ENCODE measurements around the gene SKIC2.
"Not testable (repeated sequence)": the region's sequence is repeated elsewhere in the genome, so short reads cannot be mapped to it uniquely, and the experiment has no call there.

Gene SKIC2

GRCh38 chr6:32004864-32005537 lies 46.0 kb downstream of the SKIC2 start:
- H3K9me3 ChIP-seq (ENCODE audit: low read length); H3F3A ChIP-seq (ENCODE audit: insufficient read depth, low read length); H3K4me1 ChIP-seq (ENCODE audit: insufficient read depth, low read length, severe bottlenecking); H3K4me3 ChIP-seq (ENCODE audit: low read depth, low read length, poor library complexity, severe bottlenecking); H3K79me2 ChIP-seq (ENCODE audit: insufficient read depth, low read length); H3K27me3 ChIP-seq (ENCODE audit: insufficient read depth, low read length); H3K9me2 ChIP-seq (ENCODE audit: low read depth, low read length); H3K9ac ChIP-seq (ENCODE audit: low read length); H4K20me1 ChIP-seq (ENCODE audit: insufficient read depth, low read length); H3K4me2 ChIP-seq (ENCODE audit: low read length); H2AFZ ChIP-seq (ENCODE audit: low read length); H3K27ac ChIP-seq (ENCODE audit: low read depth, low read length, poor library complexity, severe bottlenecking); H3K36me3 ChIP-seq (ENCODE audit: insufficient read depth, low read length): not testable (repeated sequence)

- not testable (repeated sequence) for H3K27ac ChIP-seq (ENCODE audit: low read depth, low read length, poor library complexity, severe bottlenecking); H3K9me2 ChIP-seq (ENCODE audit: low read depth, low read length); H2AFZ ChIP-seq (ENCODE audit: low read length); H3K4me2 ChIP-seq (ENCODE audit: low read length); H3K4me1 ChIP-seq (ENCODE audit: insufficient read depth, low read length, severe bottlenecking); H3F3A ChIP-seq (ENCODE audit: insufficient read depth, low read length); H3K79me2 ChIP-seq (ENCODE audit: insufficient read depth, low read length); H3K4me3 ChIP-seq (ENCODE audit: low read depth, low read length, poor library complexity, severe bottlenecking); H3K9ac ChIP-seq (ENCODE audit: low read length); H3K9me3 ChIP-seq (ENCODE audit: low read length); H3K36me3 ChIP-seq (ENCODE audit: insufficient read depth, low read length); H4K20me1 ChIP-seq (ENCODE audit: insufficient read depth, low read length); H3K27me3 ChIP-seq (ENCODE audit: insufficient read depth, low read length)
Measured at GRCh38 chr6:32005538-32005880, 46.5 kb downstream of the SKIC2 start.

DNA sequence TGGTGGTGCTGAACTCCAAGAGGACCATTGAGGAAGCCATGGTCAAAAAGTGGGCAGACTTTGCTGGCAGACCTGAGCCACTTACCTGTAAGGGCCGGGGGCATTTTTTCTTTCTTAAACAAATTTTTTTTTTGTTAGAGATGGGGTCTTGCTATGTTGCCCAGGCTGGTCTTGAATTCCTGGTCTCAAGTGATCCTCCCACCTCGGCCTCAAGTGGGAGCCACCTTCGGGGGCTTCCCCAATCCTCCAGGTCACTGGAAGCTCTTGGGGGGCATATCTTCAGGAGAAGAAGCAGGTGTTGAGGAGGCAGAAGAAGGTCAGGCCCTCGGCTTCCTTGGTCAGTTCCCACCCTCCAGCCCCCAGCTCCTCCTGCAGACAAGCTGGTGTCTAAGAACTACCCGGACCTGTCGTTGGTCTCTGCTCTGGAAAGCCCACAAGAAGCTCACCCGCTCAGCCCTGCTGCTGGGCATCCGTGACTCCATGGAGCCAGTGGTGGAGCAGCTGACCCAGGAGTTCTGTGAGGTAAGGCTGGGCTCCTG lies 47.1 kb downstream of the SKIC2 start:
- not testable (repeated sequence) for H3K9ac ChIP-seq (ENCODE audit: low read length); H3F3A ChIP-seq (ENCODE audit: insufficient read depth, low read length); H2AFZ ChIP-seq (ENCODE audit: low read length); H3K27ac ChIP-seq (ENCODE audit: low read depth, low read length, poor library complexity, severe bottlenecking); H4K20me1 ChIP-seq (ENCODE audit: insufficient read depth, low read length); H3K27me3 ChIP-seq (ENCODE audit: insufficient read depth, low read length); H3K9me3 ChIP-seq (ENCODE audit: low read length); H3K4me3 ChIP-seq (ENCODE audit: low read depth, low read length, poor library complexity, severe bottlenecking); H3K79me2 ChIP-seq (ENCODE audit: insufficient read depth, low read length); H3K4me1 ChIP-seq (ENCODE audit: insufficient read depth, low read length, severe bottlenecking); H3K36me3 ChIP-seq (ENCODE audit: insufficient read depth, low read length); H3K9me2 ChIP-seq (ENCODE audit: low read depth, low read length); H3K4me2 ChIP-seq (ENCODE audit: low read length)

DNA sequence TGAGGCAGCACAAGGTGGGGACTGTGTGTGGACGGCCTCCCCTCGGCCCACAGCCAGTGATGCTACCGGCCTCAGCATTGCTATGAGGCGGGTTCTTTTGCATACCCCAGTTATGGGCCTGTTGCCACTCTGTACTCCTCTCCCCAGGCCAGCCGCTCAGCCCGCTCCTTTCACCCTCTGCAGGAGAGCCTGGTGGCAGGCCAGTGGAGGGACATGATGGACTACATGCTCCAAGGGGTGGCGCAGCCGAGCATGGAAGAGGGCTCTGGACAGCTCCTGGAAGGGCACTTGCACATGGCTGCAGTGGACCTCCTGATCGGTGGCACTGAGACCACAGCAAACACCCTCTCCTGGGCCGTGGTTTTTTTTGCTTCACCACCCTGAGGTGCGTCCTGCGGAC lies 48.1 kb downstream of the SKIC2 start:
- not testable (repeated sequence) for H3K4me1 ChIP-seq (ENCODE audit: insufficient read depth, low read length, severe bottlenecking); H3K9me3 ChIP-seq (ENCODE audit: low read length); H3K27ac ChIP-seq (ENCODE audit: low read depth, low read length, poor library complexity, severe bottlenecking); H3K4me2 ChIP-seq (ENCODE audit: low read length); H3F3A ChIP-seq (ENCODE audit: insufficient read depth, low read length); H4K20me1 ChIP-seq (ENCODE audit: insufficient read depth, low read length); H3K9ac ChIP-seq (ENCODE audit: low read length); H3K9me2 ChIP-seq (ENCODE audit: low read depth, low read length); H3K36me3 ChIP-seq (ENCODE audit: insufficient read depth, low read length); H3K79me2 ChIP-seq (ENCODE audit: insufficient read depth, low read length); H3K4me3 ChIP-seq (ENCODE audit: low read depth, low read length, poor library complexity, severe bottlenecking); H2AFZ ChIP-seq (ENCODE audit: low read length); H3K27me3 ChIP-seq (ENCODE audit: insufficient read depth, low read length)

- not testable (repeated sequence) for H3K9me3 ChIP-seq (ENCODE audit: low read length)
Measured at GRCh38 chr6:32008037-32008436, 49.1 kb downstream of the SKIC2 start.

GRCh38 chr6:32008616-32009015 lies 49.6 kb downstream of the SKIC2 start:
- not testable (repeated sequence) for H3K9me3 ChIP-seq (ENCODE audit: low read length); H3K27ac ChIP-seq (ENCODE audit: low read depth, low read length, poor library complexity, severe bottlenecking); H3F3A ChIP-seq (ENCODE audit: insufficient read depth, low read length); H2AFZ ChIP-seq (ENCODE audit: low read length); H3K9me2 ChIP-seq (ENCODE audit: low read depth, low read length); H4K20me1 ChIP-seq (ENCODE audit: insufficient read depth, low read length); H3K4me1 ChIP-seq (ENCODE audit: insufficient read depth, low read length, severe bottlenecking); H3K27me3 ChIP-seq (ENCODE audit: insufficient read depth, low read length); H3K36me3 ChIP-seq (ENCODE audit: insufficient read depth, low read length); H3K4me3 ChIP-seq (ENCODE audit: low read depth, low read length, poor library complexity, severe bottlenecking); H3K79me2 ChIP-seq (ENCODE audit: insufficient read depth, low read length); H3K9ac ChIP-seq (ENCODE audit: low read length); H3K4me2 ChIP-seq (ENCODE audit: low read length)

More at GRCh38 chr6:32008037-32008436, 49.1 kb downstream of the SKIC2 start:
- not testable (repeated sequence) for H4K20me1 ChIP-seq (ENCODE audit: insufficient read depth, low read length); H3K9me2 ChIP-seq (ENCODE audit: low read depth, low read length); H3K36me3 ChIP-seq (ENCODE audit: insufficient read depth, low read length); H2AFZ ChIP-seq (ENCODE audit: low read length); H3K27ac ChIP-seq (ENCODE audit: low read depth, low read length, poor library complexity, severe bottlenecking); H3K4me1 ChIP-seq (ENCODE audit: insufficient read depth, low read length, severe bottlenecking); H3K9ac ChIP-seq (ENCODE audit: low read length); H3K4me2 ChIP-seq (ENCODE audit: low read length); H3F3A ChIP-seq (ENCODE audit: insufficient read depth, low read length); H3K4me3 ChIP-seq (ENCODE audit: low read depth, low read length, poor library complexity, severe bottlenecking); H3K27me3 ChIP-seq (ENCODE audit: insufficient read depth, low read length); H3K79me2 ChIP-seq (ENCODE audit: insufficient read depth, low read length)

DNA sequence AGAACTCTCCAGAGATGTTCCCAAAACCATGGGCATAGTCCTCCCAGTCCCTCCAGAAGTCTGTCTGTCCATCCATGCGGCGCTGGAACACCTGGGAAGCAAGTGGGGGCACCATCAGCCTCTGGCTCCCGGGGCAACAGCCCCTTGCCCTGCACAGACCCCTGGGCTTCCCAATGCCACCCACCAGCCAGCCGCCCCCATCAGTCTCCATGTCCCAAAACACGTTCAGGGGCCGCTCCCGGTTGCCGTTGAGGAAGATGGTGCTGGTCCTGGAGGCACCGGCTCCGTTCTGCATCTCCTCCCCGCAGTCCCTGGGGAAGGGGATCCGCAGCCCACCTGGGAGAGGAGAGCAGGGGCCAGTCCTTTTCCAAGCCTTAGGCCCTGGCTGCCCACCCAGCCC lies 50.6 kb downstream of the SKIC2 start:
- H2AFZ ChIP-seq (ENCODE audit: low read length); H3K9ac ChIP-seq (ENCODE audit: low read length); H4K20me1 ChIP-seq (ENCODE audit: insufficient read depth, low read length); H3K4me1 ChIP-seq (ENCODE audit: insufficient read depth, low read length, severe bottlenecking); H3K27ac ChIP-seq (ENCODE audit: low read depth, low read length, poor library complexity, severe bottlenecking); H3K27me3 ChIP-seq (ENCODE audit: insufficient read depth, low read length); H3K4me3 ChIP-seq (ENCODE audit: low read depth, low read length, poor library complexity, severe bottlenecking); H3K79me2 ChIP-seq (ENCODE audit: insufficient read depth, low read length); H3K9me2 ChIP-seq (ENCODE audit: low read depth, low read length); H3K4me2 ChIP-seq (ENCODE audit: low read length); H3K36me3 ChIP-seq (ENCODE audit: insufficient read depth, low read length); H3F3A ChIP-seq (ENCODE audit: insufficient read depth, low read length); H3K9me3 ChIP-seq (ENCODE audit: low read length): not testable (repeated sequence)
